ENCODE results near the gene MORN1. TPM values are rescaled to one million over a fixed set of nuclear protein-coding genes. Genes with fewer than 3 reads are reported as not detected.

Gene MORN1
- total RNA-seq, 4 donors from 2014 or later: 5.7 to 9.7 (median 7.1) TPM

DNA sequence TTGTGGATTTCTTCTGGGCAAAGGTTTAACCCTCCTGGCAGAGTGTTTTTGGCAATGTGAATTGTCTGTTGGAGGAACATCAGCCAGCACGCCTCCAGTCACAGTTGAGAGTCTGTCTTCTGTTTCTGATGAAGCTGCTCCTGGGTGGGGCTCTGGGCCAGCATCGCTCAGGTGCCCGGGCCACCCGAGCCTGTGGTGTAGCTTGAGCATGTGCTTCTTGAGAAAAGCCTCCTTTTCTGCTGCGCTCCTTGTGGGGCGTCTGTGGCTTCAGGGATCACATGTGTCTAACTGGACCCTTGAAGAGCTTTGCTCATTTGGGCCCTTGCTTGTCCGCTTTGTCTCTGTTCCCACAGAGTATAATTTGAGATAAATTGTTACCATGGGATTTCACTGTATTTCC, 7.5 kb upstream of the MORN1 start:
- H3K4me3 ChIP-seq (ENCODE audit: low read depth, poor library complexity, severe bottlenecking): no peak overlapping the region
- TF ChIP-seq POLR2A (IDR thresholded peaks at IDR 0.05): no peak
- TF ChIP-seq, protein P1, sequence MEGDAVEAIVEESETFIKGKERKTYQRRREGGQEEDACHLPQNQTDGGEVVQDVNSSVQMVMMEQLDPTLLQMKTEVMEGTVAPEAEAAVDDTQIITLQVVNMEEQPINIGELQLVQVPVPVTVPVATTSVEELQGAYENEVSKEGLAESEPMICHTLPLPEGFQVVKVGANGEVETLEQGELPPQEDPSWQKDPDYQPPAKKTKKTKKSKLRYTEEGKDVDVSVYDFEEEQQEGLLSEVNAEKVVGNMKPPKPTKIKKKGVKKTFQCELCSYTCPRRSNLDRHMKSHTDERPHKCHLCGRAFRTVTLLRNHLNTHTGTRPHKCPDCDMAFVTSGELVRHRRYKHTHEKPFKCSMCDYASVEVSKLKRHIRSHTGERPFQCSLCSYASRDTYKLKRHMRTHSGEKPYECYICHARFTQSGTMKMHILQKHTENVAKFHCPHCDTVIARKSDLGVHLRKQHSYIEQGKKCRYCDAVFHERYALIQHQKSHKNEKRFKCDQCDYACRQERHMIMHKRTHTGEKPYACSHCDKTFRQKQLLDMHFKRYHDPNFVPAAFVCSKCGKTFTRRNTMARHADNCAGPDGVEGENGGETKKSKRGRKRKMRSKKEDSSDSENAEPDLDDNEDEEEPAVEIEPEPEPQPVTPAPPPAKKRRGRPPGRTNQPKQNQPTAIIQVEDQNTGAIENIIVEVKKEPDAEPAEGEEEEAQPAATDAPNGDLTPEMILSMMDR (IDR thresholded peaks at IDR 0.05): no peak
- intact Hi-C loops (cut with DNase I; ENCODE audit: low total_unique reads): no loop called here
- WGBS, 2 donors: 73 to 75% methylated on average over 7 of the region's 7 CpGs
- DNase-seq (ENCODE audit: low spot score in 2 of 2): no peak

DNA sequence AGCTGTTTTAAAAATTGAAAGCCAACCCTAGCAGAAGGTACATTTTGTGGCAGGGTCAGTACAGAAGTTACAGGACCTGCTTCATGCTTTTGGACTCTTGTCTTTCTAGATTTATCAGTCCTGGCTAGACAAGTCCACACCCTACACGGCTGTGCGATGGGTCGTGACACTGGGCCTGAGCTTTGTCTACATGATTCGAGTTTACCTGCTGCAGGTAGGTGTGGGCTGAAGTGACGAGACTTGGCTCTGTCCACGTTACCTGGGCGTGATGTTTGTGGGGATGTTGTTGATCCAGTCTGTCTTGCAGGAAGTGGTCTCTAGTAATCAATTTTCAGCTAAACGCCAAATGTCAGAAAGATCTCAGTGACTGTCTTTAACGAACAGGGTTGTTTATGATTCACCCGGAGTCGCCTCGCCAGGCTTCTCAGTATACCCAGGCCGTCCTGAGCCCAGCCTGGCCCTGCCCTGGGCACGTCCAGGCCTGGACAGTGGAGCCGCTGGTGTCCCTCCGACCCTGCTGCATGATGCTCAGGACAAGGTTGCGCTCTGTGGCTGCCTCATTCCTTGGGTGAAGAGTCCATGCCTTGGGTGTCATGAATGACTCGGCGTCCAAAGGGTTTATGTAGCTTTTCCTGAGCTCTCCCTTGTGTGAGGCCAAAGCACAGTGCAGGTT, 5.8 kb upstream of the MORN1 start:
- DNase-seq (ENCODE audit: low spot score in 2 of 2): no peak
- WGBS, 2 donors: 71 to 79% methylated on average over 19 of the region's 19 CpGs
- H3K4me3 ChIP-seq (ENCODE audit: low read depth, poor library complexity, severe bottlenecking): no peak overlapping the region
- TF ChIP-seq POLR2A (IDR thresholded peaks at IDR 0.05): no peak
- TF ChIP-seq, protein P1 (IDR thresholded peaks at IDR 0.05): no peak
- intact Hi-C loops (cut with DNase I; ENCODE audit: low total_unique reads): no loop called here

DNA sequence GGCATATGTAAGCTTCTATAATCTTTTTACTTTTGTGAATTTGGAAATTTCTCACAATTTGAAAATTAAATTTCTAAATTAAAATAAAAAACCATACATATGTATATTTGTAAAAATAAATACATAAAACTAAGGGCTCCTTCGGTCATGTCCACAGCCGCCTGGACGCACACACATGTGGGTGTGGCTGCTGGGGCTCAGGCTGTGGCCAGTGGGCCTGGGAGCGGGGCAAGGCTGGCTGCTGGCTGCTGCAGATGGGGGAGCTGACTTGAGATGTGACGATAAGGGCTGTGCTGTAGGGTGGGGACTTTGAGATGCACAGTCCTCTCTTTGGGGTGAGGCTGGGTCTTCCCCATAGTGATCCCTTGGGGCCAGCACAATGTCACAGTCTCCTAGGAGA, 5.1 kb upstream of the MORN1 start:
- 86 to 87% methylated on average over 5 of the region's 5 CpGs for WGBS, 2 donors
- intact Hi-C loops (cut with DNase I; ENCODE audit: low total_unique reads): no loop called here
- TF ChIP-seq POLR2A (IDR thresholded peaks at IDR 0.05): no peak
- TF ChIP-seq, protein P1 (IDR thresholded peaks at IDR 0.05): no peak
- H3K4me3 ChIP-seq (ENCODE audit: low read depth, poor library complexity, severe bottlenecking): no peak overlapping the region
- DNase-seq (ENCODE audit: low spot score in 2 of 2): no peak

DNA sequence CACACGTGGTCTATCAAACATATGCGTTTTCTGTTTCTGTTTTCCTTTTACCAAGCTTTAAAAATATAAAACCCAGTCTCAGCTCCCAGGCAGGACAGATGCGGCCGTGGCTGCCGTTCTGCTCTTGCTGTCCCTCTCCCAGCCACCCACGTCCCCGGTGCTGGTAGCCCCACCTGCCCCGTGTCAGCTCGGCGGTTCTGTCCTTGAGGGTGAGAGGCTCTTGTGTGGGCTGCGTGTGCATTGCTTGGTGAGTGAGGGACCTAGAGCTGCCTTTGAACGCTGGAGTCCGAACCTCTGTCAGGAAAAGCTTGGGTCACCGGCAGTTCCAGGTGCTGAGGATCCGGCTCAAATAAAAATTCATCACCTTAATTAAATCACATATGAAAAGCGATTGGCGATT, 4.7 kb upstream of the MORN1 start:
- DNase-seq (ENCODE audit: low spot score in 2 of 2): no peak
- TF ChIP-seq, protein P1 (IDR thresholded peaks at IDR 0.05): no peak
- no peak overlapping the region for H3K4me3 ChIP-seq (ENCODE audit: low read depth, poor library complexity, severe bottlenecking)
- 85 to 87% methylated on average over 17 of the region's 17 CpGs for WGBS, 2 donors
- intact Hi-C loops (cut with DNase I; ENCODE audit: low total_unique reads): no loop called here

DNA sequence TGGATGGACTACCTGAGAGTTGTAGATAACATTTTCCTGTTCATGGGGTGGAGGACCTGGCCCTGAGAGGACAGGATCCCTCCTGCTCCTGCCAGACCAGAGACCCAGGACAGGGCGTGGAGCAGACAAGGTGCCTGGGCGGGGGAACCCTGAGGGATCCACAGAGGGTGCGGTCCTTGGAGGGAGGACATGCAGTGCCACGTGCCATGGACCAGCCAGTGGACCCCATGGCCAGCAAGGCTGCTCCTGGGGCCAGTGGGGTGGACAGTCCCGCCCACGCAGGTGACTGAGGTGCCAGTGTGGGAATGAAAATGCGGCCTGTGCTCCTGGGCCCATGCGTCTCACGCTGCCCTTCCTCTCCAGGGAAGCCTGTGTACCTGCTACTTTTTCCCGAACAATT, 3.9 kb upstream of the MORN1 start:
- intact Hi-C loops (cut with DNase I; ENCODE audit: low total_unique reads): no loop called here
- DNase-seq (ENCODE audit: low spot score in 2 of 2): no peak
- TF ChIP-seq, protein P1 (IDR thresholded peaks at IDR 0.05): no peak
- no peak for TF ChIP-seq POLR2A (IDR thresholded peaks at IDR 0.05)
- H3K4me3 ChIP-seq (ENCODE audit: low read depth, poor library complexity, severe bottlenecking): no peak overlapping the region
- WGBS, 2 donors: 75 to 85% methylated on average over 10 of the region's 10 CpGs

DNA sequence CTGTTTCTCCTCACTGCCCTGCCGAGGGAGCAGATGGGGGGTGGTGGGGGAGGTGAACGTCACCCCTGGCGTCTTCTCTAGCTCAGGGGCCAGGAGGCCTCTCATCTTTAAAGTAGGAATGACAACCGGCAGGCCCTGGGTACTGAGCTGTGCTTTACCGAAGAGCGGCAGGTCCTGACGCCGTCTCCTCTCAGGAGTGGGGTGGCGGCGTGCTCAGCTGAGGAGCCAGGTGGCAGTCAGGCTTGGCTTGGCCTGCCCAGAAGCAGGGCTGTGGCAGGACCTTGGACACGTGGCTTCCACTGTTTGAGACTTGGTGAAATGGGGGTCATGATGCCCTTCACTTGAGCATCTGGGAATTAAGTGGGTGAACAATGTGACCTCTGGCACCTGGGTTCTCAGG, 3.4 kb upstream of the MORN1 start:
- WGBS, 2 donors: 76 to 80% methylated on average over 9 to 11 of the region's 11 CpGs
- DNase-seq (ENCODE audit: low spot score in 2 of 2): no peak
- H3K4me3 ChIP-seq (ENCODE audit: low read depth, poor library complexity, severe bottlenecking): no peak overlapping the region
- TF ChIP-seq, protein P1 (IDR thresholded peaks at IDR 0.05): no peak
- no peak for TF ChIP-seq POLR2A (IDR thresholded peaks at IDR 0.05)
- intact Hi-C loops (cut with DNase I; ENCODE audit: low total_unique reads): no loop called here
